ENCODE measurements around the gene MINK1.
A peak's percentile ranks its signal among the peaks of the same experiment; 100 is the strongest.
"Not testable (repeated sequence)": the region's sequence is repeated elsewhere in the genome, so short reads cannot be mapped to it uniquely, and the experiment has no call there.

Gene MINK1

GRCh38 chr17:4901648-4902344, 68.7 kb downstream of the MINK1 start:
- FAIRE-seq = no peak

- no peak for FAIRE-seq
These were observed 69.4 kb downstream of the MINK1 start for GRCh38 chr17:4902540-4902939.

- no peak for FAIRE-seq
These were observed 70.1 kb downstream of the MINK1 start, which contains the start of gene CHRNE for GRCh38 chr17:4903051-4903818. Gene CHRNE (minus strand): TSS chr17:4903098. CDS start chr17:4903063, 35 bp downstream.

- FAIRE-seq = not testable (repeated sequence)
These were observed 73.5 kb downstream of the MINK1 start for GRCh38 chr17:4906642-4907041.

GRCh38 chr17:4908301-4908700, 75.2 kb downstream of the MINK1 start:
- FAIRE-seq = no peak

GRCh38 chr17:4908711-4909496, 75.8 kb downstream of the MINK1 start:
- FAIRE-seq = peak; percentile 30

- FAIRE-seq = no peak
These were observed 80.9 kb downstream of the MINK1 start for GRCh38 chr17:4913994-4914393.

- FAIRE-seq = not testable (repeated sequence)
These were observed 81.4 kb downstream of the MINK1 start for GRCh38 chr17:4914551-4914950.

- FAIRE-seq = no peak
These were observed 86.4 kb downstream of the MINK1 start for GRCh38 chr17:4919511-4920047.

- FAIRE-seq = no peak
These were observed 87.4 kb downstream of the MINK1 start for GRCh38 chr17:4920351-4921048.

- FAIRE-seq = no peak
These were observed 88.2 kb downstream of the MINK1 start for GRCh38 chr17:4921320-4921719.

GRCh38 chr17:4926577-4927335, 93.6 kb downstream of the MINK1 start:
- not testable (repeated sequence) for FAIRE-seq

- no peak for FAIRE-seq
These were observed 95.7 kb downstream of the MINK1 start for GRCh38 chr17:4928881-4929280.

GRCh38 chr17:4931963-4932362, 98.8 kb downstream of the MINK1 start, which contains the start of gene GP1BA:
Gene GP1BA (plus strand): TSS chr17:4932277. CDS start chr17:4932605, 328 bp downstream.
- no peak for FAIRE-seq

GRCh38 chr17:4932756-4933155, 99.6 kb downstream of the MINK1 start:
- no peak for FAIRE-seq

- FAIRE-seq = no peak
These were observed 100.5 kb downstream of the MINK1 start for GRCh38 chr17:4933646-4934045.

GRCh38 chr17:4934173-4934979, 101.2 kb downstream of the MINK1 start:
- no peak for FAIRE-seq

GRCh38 chr17:4935650-4936049, 102.5 kb downstream of the MINK1 start:
- FAIRE-seq = no peak

- no peak for FAIRE-seq
These were observed 103.3 kb downstream of the MINK1 start for GRCh38 chr17:4936436-4936835.

GRCh38 chr17:4937553-4937952, 104.4 kb downstream of the MINK1 start:
- FAIRE-seq = no peak

GRCh38 chr17:4938069-4938491, 104.9 kb downstream of the MINK1 start:
- no peak for FAIRE-seq
